Measurements from ENCODE around the gene VPS51.
"Not testable (repeated sequence)": the region's sequence is repeated elsewhere in the genome, so short reads cannot be mapped to it uniquely, and the experiment has no call there.

VPS51 gene

DNA sequence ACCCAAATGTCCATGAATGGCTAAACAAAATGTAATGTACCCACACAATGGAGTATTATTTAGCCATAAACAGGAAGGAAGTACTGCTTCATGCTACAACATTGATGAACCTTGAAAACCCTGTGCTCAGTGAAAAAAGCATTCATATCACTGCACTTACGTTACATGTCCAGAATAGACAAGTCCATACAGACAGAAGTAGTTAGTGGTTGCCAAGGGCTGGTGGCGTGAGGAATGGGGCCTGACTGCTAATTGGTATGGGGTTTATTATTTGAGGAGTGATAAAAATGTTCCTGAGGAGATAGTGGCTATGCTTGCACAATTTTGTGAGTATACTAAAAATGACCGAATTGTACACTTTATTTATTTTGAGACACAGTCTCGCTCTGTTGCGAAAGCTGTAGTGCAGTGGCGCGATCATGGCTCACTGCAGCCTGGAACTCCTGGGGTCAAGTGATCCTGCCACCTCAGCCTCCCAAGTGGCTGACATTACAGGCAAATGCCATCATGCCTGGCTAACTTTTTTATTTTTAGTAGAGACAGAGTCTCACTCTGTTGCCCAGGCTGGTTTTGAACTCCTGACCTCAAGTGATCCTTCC lies 46.0 kb downstream of the VPS51 start:
- TF ChIP-seq, protein P1, sequence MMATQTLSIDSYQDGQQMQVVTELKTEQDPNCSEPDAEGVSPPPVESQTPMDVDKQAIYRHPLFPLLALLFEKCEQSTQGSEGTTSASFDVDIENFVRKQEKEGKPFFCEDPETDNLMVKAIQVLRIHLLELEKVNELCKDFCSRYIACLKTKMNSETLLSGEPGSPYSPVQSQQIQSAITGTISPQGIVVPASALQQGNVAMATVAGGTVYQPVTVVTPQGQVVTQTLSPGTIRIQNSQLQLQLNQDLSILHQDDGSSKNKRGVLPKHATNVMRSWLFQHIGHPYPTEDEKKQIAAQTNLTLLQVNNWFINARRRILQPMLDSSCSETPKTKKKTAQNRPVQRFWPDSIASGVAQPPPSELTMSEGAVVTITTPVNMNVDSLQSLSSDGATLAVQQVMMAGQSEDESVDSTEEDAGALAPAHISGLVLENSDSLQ (IDR thresholded peaks at IDR 0.05), result no peak
- no peak for TF ChIP-seq SUZ12 (IDR thresholded peaks at IDR 0.05)
- no peak for TF ChIP-seq SP1 (IDR thresholded peaks at IDR 0.05)
- no peak for TF ChIP-seq HDGF (IDR thresholded peaks at IDR 0.05; ENCODE audit: borderline replicate concordance)
- no peak for DNase-seq (ENCODE audit: extremely low spot score)
- POLR2A ChIA-PET, result no interaction called here
- CTCF ChIA-PET, result no interaction called here

- TF ChIP-seq CTBP1 (IDR thresholded peaks at IDR 0.05; ENCODE audit: borderline replicate concordance) (no peak), BHLHE40 (IDR thresholded peaks at IDR 0.05; ENCODE audit: borderline replicate concordance) (no peak), SUZ12 (IDR thresholded peaks at IDR 0.05) (no peak), FOXA1 (IDR thresholded peaks at IDR 0.05) (no peak), HDGF (IDR thresholded peaks at IDR 0.05; ENCODE audit: borderline replicate concordance) (no peak), ZNF384 (IDR thresholded peaks at IDR 0.05) (no peak), LEF1 (IDR thresholded peaks at IDR 0.05; ENCODE audit: borderline replicate concordance) (no peak), FOXM1 (IDR thresholded peaks at IDR 0.05; ENCODE audit: borderline replicate concordance) (no peak), NFRKB (IDR thresholded peaks at IDR 0.05) (no peak), ELF4 (IDR thresholded peaks at IDR 0.05) (no peak), SP1 (IDR thresholded peaks at IDR 0.05) (no peak), L3MBTL2 (conservative IDR thresholded peaks at IDR 0.05) (no peak), FOXK2 (IDR thresholded peaks at IDR 0.05) (no peak), ARNT (IDR thresholded peaks at IDR 0.05) (no peak), TARDBP (IDR thresholded peaks at IDR 0.05) (no peak)
- TF ChIP-seq, protein P1 (IDR thresholded peaks at IDR 0.05), result no peak
- ChIA-PET POLR2A (interaction anchor here (1.0 to 7.6 kb wide), 2 partner anchors 12 to 31 kb away, joined by 3 to 52 read pairs; partner anchors contain the start of gene SYVN1), CTCF (no interaction called here)
- no peak for DNase-seq (ENCODE audit: extremely low spot score)
Observed at GRCh38 chr11:65147352-65148075, 51.5 kb downstream of the VPS51 start.

DNA sequence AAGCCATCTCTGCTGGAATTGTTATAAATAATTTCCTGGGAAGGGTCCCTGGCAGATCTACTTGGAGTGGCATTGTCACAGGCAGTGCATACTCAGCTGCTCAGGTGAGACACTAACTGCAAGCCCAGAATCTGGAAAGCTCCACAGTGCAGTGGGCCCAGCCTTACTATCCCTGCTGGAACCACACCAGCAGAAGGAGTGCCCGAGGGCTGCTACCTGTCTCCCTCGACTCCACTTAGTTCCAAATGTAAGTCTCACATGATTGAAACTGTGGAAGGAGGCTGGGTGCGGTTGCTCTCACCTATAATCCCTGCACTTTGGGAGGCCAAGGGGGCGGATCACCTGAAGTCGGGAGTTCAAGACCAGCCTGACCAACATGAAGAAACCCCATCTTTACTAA lies 52.6 kb downstream of the VPS51 start:
- TF ChIP-seq, protein P1 (IDR thresholded peaks at IDR 0.05), result no peak
- no peak for TF ChIP-seq NFRKB (IDR thresholded peaks at IDR 0.05)
- TF ChIP-seq TARDBP (IDR thresholded peaks at IDR 0.05), result no peak
- TF ChIP-seq L3MBTL2 (conservative IDR thresholded peaks at IDR 0.05), result no peak
- no peak for TF ChIP-seq ZNF384 (IDR thresholded peaks at IDR 0.05)
- no peak for TF ChIP-seq FOXM1 (IDR thresholded peaks at IDR 0.05; ENCODE audit: borderline replicate concordance)
- no peak for TF ChIP-seq FOXK2 (IDR thresholded peaks at IDR 0.05)
- TF ChIP-seq ARNT (IDR thresholded peaks at IDR 0.05), result no peak
- no peak for TF ChIP-seq BHLHE40 (IDR thresholded peaks at IDR 0.05; ENCODE audit: borderline replicate concordance)
- TF ChIP-seq SUZ12 (IDR thresholded peaks at IDR 0.05), result no peak
- TF ChIP-seq SP1 (IDR thresholded peaks at IDR 0.05), result no peak
- TF ChIP-seq HDGF (IDR thresholded peaks at IDR 0.05; ENCODE audit: borderline replicate concordance), result no peak
- no peak for TF ChIP-seq ELF4 (IDR thresholded peaks at IDR 0.05)
- DNase-seq (ENCODE audit: extremely low spot score), result no peak
- ChIA-PET CTCF (interaction anchor here (0.5 kb wide), 1 partner anchor 9 kb away, joined by 3 read pairs; no protein-coding TSS in a partner anchor), POLR2A (interaction anchor here (7.6 kb wide), 1 partner anchor 13 kb away, joined by 52 read pairs; the partner anchor contains the start of gene SYVN1)

DNA sequence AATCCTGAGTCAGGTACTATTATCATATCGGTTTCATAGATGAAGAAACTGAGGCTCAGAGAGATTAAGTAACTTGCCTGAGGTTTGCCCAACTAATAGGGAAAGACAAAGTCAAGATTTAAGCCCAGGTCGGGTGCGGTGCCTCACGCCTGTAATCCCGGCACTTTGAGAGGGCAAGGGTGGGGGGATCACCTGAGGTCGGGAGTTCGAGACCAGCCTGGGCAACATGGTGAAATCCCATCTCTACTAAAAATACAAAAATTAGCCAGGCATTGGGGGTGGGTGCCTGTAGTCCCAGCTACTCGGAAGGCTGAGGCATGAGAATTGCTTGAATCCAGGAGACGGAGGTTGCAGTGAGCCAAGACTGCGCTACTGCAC lies 54.1 kb downstream of the VPS51 start:
- DNase-seq (ENCODE audit: extremely low spot score); CTCF ChIA-PET: not testable (repeated sequence)
- POLR2A ChIA-PET, result interaction anchor here (7.6 kb wide), 1 partner anchor 14 kb away, joined by 52 read pairs; the partner anchor contains the start of gene SYVN1

DNA sequence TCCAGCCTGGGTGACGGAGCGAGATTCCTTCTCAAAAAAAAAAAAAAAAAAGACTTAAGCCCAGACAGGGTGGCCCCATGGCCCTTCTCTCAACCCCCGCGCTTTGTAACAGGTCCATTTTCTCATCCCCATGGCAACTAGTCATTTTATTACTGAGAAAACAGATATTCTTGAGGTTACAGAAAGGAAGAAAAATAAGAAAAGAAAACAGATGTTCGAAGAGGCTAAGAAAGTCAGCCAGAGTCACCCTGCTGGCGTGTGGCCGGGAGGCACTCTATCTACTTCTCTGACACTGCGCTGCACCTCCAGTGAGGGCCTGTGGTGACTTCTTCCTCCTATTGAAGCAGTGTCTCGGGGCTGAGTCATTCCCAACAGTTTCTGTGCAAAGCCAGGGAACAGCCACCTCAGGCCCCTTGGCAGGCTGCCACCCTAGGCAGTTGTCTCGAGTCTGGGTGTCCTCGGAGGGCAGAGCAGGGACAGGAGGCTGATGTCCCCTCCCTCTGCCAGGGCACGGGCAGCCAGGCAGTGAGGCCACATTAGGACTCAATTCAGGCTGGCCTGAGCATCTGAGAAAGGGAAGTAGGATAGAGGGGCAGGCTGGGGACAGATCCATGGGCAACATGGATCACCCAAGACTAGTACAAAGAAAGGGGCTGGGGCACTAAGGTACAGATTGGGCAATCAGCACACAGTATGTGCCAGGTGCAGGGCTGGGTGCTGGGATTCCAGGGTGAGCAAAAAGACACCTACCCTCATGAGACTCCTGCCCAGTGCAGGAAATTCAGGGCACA lies 54.7 kb downstream of the VPS51 start:
- TF ChIP-seq FOXA1 (IDR thresholded peaks at IDR 0.05), result no peak
- TF ChIP-seq L3MBTL2 (conservative IDR thresholded peaks at IDR 0.05), result no peak
- TF ChIP-seq BHLHE40 (IDR thresholded peaks at IDR 0.05; ENCODE audit: borderline replicate concordance), result no peak
- TF ChIP-seq FOXM1 (IDR thresholded peaks at IDR 0.05; ENCODE audit: borderline replicate concordance), result no peak
- no peak for TF ChIP-seq NFRKB (IDR thresholded peaks at IDR 0.05)
- TF ChIP-seq SUZ12 (IDR thresholded peaks at IDR 0.05), result no peak
- TF ChIP-seq SP1 (IDR thresholded peaks at IDR 0.05), result no peak
- no peak for TF ChIP-seq ARNT (IDR thresholded peaks at IDR 0.05)
- TF ChIP-seq CTBP1 (IDR thresholded peaks at IDR 0.05; ENCODE audit: borderline replicate concordance), result no peak
- TF ChIP-seq FOXK2 (IDR thresholded peaks at IDR 0.05), result no peak
- no peak for TF ChIP-seq ZNF384 (IDR thresholded peaks at IDR 0.05)
- TF ChIP-seq, protein P1 (IDR thresholded peaks at IDR 0.05), result no peak
- ChIA-PET POLR2A (interaction anchor here (7.6 kb wide), 1 partner anchor 15 kb away, joined by 52 read pairs; the partner anchor contains the start of gene SYVN1), CTCF (no interaction called here)

More for the DNA sequence above, 54.7 kb downstream of the VPS51 start:
- DNase-seq (ENCODE audit: extremely low spot score), result peak; percentile 18

All from HEK293T (cell line).